IPS-18c (cell line): ENCODE data around the gene FBXL19.
"Not testable (repeated sequence)": the region's sequence is repeated elsewhere in the genome, so short reads cannot be mapped to it uniquely, and the experiment has no call there.

Source experiments
- H3K4me3 ChIP-seq: 2 replicates; pipeline ENCODE4 v1.7.0; 2013; ENCODE audit warnings: low read depth, mild to moderate bottlenecking, low read length, moderate library complexity; ENCODE audit not compliant: insufficient read depth
- H3K9me3 ChIP-seq: one replicate; pipeline ENCODE4 v1.6.1; 2013; ENCODE audit warnings: mild to moderate bottlenecking, low read length, moderate library complexity; ENCODE audit not compliant: control insufficient read depth, insufficient read depth

The FBXL19 gene, protein sequence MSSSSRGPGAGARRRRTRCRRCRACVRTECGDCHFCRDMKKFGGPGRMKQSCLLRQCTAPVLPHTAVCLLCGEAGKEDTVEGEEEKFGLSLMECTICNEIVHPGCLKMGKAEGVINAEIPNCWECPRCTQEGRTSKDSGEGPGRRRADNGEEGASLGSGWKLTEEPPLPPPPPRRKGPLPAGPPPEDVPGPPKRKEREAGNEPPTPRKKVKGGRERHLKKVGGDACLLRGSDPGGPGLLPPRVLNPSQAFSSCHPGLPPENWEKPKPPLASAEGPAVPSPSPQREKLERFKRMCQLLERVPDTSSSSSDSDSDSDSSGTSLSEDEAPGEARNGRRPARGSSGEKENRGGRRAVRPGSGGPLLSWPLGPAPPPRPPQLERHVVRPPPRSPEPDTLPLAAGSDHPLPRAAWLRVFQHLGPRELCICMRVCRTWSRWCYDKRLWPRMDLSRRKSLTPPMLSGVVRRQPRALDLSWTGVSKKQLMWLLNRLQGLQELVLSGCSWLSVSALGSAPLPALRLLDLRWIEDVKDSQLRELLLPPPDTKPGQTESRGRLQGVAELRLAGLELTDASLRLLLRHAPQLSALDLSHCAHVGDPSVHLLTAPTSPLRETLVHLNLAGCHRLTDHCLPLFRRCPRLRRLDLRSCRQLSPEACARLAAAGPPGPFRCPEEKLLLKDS

DNA sequence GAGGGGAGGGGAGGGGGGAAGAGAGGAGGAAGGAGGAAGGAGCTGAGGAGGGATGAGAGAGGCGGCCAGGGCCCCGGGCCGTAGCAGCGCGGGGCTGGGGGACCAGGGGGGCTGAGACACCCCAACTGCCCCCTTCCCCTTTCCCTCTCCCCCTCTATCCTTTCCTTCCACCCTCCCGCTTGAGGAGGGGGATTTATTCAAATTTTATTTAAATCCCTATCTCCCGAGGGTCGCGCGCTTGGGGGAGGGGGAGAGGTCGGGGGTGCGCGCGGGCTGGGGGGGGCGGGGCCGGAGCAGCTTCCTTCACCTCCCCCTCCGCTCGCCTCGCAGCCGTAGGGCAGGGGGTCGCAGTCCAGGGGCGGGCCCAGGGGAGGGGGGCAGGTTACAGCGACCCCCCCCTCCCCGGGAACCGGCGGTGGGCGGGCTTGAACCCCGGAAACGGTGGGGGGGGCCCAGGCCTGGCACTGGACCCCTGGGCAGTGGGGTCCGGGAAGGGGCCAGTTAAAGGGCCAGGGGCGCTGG, at the start of gene FBXL19:
FBXL19 (plus strand) TSS at position 19 of the 522 bp plus-strand sequence. CDS start 2,183 bp downstream, outside the sequence.
- peaks cover 3% of the 10 kb centered on the region for H3K9me3 ChIP-seq

DNA sequence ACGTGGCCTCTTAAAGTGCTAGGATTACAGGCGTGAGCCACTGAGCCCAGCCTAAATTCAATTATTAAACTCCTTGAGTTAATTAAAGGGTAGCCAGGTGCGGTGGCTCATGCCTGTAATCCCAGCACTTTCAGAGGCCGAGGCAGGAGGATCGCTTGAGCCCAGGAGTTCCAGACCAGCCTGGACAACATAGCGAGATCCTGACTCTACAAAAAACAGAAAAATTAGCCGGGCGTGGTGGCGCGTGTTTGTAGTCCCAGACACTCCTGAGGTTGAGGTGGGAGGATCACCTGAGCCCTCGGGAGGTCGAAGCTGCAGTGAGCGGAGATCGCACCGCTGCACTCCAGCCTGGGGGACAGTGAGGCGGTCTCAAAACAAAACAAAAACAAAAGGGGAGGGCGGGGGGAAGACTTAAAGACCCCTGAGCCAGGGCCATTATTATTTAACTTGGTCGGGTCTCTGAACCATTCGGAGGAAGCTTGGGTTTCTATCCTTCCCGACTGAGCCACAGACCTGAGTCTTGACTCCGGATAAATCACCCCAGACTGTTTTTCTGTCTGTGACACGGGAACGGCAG, 49.0 kb upstream of the FBXL19 start:
- Histone ChIP-seq H3K9me3 (no peaks in the 10 kb centered on the region), H3K4me3 (peak overlapping the region; percentile 86)

More for the DNA sequence above, at the start of gene FBXL19:
- H3K4me3 ChIP-seq, result peak within 1 kb of the TSS; percentile 90

DNA sequence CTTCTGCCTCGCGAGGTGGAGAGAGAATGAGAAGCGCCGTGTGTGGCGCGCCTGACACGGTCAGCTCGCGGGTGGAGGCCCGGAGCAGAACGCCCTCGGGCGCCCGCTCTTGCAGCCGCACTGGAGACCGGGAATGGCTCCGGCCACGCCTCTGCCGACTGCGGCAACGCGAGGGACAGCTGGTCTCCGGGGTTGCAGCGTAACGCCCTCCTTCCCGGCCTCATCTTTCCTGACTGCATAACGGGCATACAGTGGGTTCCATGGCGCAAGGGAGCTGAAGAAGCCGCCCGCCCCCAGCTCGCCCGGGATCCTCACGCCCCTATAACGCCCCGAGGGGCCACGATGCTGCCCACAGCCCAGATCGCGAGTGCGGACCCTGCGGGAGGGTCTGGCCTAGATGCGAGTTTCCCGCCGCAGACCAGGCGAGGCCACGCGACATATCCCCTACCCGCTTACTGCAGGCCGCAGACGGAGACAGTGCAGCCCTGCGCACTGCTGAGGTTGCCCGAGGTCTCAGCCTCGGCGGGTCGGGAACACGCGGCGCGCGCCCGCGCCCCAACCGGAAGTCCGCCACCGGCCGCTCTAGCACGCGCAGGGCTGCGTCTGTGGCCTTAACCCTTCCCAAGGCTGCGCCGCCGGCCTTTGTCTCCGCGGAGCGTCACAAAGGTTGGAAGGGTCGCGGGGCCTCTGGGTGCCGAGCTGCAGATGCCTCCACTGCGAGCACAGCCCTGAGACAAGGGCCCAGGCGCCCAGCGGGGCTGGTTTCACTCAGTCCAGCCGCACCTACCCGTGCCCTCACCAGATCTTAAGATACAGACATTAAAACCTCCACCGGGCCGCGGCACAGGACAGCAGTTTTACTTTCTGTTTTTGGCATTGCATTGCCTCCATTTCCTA, 48.3 kb upstream of the FBXL19 start:
- no peaks in the 10 kb centered on the region for H3K9me3 ChIP-seq
- peak overlapping the region; percentile 86 for H3K4me3 ChIP-seq

DNA sequence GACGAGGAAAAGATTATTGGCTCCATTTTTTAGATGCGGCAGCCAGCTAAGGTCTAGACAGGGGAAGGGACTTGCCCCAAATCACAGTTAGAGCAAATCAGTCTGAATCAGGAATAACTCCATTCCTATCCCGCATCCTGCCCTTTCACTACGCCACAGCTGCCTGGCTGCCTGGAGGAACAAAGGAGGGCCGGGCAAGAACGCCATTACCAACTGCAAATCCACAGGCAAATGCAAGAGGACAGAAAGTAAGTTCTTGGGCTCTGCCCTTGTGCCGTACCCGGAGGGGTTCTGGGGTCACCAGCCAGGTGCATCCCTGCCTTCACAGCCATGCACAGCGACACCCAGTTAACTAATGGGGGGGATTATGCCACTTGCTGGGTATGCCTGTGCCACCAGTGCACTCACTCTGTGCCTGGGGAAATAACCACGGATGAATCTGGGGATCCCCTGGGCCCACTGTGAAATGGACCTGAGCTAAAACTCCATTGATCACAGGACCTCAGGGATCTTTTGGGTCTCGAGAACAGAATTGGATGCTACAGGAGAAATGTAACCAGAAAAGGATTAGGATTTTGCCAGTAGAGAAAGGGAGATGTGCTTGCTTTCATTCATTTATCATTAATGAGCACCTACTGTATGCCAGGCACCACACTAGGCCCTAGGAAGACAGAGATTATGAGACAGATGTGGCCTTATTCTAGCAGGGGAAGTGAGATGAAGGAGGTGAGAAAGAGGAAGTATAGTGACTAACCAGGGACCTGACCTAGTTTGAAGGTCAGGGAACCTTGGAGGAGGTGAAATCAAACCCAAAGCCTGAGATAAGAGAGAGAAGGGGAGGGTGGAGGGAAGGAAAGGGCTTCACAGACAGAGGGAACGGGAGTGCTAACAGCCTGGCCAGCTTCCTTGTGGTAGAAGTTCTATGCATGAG, 47.2 kb upstream of the FBXL19 start:
- H3K4me3 ChIP-seq, result peak overlapping the region; percentile 86
- no peaks in the 10 kb centered on the region for H3K9me3 ChIP-seq

DNA sequence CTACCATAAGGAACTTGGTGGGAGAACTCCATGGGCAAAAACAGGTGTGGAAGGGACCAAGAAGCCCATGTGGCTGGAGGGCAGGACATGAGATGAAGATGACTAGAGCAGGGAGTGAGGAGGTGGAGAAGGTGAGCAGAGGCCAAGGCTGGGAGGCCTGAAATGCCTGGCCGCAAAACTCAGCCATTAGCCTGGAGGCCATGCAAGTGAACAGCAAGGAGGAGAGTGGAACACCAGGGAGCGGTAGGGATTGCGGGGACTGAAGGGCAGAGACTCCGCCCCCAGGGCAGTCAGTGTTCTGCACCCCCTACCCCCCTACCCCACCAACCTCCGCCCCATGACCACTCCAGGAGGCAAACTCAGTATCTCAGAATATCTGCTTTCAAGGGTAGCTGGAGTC, 46.5 kb upstream of the FBXL19 start:
- no peaks in the 10 kb centered on the region for H3K9me3 ChIP-seq
- peak overlapping the region; percentile 86 for H3K4me3 ChIP-seq

DNA sequence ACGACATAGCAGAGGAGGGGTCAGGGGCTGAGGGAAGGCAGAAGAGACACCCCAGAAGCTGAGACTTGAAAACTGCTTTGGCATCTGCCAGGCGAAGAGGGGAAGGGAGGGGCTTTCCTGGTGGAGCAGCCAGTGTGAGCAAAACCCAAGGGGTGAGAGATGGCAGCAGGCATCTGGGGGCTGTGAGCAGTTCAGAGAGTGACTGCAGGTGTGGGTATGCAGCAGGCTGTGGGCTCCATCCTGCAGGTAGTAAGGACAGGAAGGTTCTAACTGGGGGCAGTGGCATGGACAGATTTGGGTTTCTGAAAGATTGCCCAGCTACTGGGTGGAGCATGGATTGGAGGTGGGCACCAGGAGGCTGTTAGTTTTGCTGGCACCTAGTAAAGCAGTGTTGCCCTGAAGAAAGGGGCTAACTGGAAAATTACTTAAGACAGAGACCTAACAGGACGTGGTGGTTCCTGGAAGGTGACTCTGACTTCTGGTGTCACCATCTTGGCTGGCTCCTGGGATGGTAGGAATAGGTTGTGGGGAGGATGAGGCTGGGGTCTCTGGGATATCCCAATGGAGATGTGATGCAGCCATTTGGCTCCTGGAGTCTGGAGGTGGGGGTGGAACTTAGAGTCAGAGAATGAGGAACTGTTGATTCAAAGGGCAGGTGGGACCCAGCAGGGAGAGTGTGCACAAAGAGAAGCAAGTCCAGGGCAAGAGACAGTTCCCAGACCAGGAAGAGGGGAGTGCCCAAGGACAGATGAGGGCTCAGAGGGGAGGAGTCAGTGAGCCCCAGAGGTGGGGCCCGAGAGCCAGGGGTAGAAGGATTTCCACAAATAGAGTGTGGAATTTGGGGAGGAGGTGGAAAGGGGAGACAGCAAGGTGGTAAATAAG, 40.7 kb upstream of the FBXL19 start:
- Histone ChIP-seq H3K4me3 (no peak overlapping the region), H3K9me3 (no peaks in the 10 kb centered on the region)

DNA sequence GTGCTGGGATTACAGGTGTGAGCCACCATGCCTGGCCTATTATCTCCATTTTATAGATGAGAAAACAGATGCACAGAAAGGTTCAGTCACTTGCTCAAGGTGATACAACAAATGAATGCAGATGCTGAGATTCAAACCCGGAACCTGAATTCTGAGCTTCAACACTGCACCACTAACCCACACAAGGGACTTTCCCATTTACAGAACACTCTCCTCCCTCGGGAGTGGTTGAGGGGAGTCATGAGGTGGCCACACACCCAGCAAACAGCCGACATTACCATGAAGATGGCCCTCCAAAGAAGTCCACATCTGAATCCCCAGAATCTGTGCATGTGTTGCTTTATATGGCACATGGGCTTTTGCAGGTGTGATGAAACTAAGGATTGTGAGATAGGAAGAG, 38.6 kb upstream of the FBXL19 start:
- no peaks in the 10 kb centered on the region for H3K9me3 ChIP-seq
- no peak overlapping the region for H3K4me3 ChIP-seq

DNA sequence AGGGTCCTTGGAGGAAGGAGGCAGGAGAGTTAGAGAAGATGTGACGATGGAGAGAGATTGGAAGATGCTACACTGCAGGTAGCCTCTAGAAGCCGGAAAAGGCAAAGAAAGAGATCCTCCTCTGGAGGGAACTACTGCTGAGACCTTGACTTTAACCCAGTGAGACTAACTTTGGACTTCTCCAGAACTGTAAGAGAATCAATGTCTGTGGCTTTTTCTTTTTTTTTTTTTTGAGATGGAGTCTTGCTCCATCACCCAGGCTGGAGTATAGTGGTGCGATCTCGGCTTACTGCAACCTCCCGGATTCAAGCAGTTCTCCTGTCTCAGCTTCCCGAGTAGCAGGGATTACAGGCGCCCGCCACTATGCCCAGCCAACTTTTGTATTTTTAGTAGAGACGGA, 38.2 kb upstream of the FBXL19 start:
- Histone ChIP-seq H3K4me3 (no peak overlapping the region), H3K9me3 (no peaks in the 10 kb centered on the region)

DNA sequence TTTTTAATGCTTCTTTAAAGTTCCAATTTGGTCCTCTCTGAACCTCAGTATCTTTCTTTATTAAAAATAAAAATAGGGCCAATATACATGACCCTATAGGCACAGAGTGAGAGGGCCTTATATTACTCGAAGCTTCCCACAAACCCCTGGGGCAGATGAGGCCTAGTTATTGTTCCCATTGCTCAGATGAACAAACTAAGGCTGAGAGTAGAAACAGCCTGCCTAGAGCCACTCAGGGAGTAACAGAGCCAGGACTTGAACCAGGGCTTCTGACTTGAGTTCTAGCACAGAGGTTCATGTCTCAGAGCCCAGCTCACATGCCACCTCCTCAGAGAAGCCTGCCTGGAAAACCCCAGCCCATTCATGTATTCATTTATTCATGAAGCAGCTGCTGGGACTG, 37.2 kb upstream of the FBXL19 start:
- no peak overlapping the region for H3K4me3 ChIP-seq
- no peaks in the 10 kb centered on the region for H3K9me3 ChIP-seq

DNA sequence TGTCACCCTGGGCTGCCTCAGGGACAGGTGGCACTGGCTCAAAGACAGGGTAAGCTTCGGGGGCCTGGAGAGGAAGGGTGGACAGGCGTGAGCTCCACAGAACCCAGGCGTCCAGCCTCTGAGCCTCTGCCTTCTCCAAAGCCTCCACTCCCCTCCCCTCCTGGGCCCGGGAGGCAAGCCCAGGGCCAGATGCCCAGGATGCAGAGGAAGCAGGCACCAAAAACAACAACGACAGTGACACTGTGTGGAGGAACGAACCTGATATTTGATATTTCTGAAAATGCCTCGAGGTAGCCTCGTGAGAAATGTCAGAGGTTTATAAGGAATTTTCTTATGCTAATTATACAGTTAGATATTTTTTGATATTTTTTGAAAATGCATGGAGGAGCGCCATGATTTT, 35.4 kb upstream of the FBXL19 start:
- no peaks in the 10 kb centered on the region for H3K9me3 ChIP-seq
- no peak overlapping the region for H3K4me3 ChIP-seq

DNA sequence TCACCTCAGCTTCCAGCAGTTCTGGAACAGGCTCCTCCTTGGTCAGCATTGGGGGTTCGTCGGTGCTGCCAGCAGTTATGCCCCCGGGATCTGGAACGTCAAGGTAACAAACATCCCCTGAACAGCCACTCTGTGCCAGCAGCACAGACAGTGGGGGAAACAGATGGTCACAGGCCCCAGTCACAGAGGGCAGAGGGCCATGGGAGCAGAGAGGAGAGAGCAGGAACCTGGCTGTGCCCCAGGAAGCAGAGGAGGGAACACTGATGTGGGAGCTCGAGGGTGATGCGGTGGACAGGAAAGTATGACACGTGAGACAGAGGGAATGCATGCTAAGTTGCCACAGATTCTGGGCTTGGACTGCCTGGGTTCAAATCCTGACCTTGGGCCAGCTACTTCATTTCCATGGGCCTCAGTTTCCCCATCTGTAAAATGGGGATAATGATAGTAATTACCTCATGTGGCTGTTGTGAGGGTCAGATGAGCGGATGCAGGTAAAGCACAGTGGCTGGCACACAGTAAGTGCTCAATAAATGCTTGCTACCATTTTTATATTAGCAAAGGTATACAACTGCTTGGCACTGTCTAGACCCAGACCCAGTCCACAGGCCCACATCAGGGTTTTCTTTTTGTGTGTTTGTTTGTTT, 34.4 kb upstream of the FBXL19 start:
- H3K9me3 ChIP-seq, result no peaks in the 10 kb centered on the region
- no peak overlapping the region for H3K4me3 ChIP-seq

DNA sequence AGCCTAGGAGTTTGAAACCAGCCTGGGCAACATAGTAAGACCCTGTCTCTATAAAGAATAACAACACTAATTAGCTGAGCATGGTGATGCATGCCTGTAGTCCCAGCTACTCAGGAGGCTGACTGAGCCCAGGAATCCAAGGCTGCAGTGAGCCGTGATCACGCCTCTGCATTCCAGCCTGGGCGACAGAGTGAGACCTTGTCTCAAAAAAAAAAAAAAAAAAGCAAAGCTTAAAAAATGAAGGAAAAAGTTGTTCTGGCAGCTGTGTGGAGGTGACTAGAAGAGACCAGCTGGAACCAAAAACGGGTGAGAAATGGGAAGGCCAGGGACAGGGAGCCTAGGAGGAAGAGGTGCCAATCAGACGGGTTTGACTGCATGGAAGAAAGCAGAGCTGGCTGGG, 33.7 kb upstream of the FBXL19 start:
- H3K4me3 ChIP-seq, result no peak overlapping the region

DNA sequence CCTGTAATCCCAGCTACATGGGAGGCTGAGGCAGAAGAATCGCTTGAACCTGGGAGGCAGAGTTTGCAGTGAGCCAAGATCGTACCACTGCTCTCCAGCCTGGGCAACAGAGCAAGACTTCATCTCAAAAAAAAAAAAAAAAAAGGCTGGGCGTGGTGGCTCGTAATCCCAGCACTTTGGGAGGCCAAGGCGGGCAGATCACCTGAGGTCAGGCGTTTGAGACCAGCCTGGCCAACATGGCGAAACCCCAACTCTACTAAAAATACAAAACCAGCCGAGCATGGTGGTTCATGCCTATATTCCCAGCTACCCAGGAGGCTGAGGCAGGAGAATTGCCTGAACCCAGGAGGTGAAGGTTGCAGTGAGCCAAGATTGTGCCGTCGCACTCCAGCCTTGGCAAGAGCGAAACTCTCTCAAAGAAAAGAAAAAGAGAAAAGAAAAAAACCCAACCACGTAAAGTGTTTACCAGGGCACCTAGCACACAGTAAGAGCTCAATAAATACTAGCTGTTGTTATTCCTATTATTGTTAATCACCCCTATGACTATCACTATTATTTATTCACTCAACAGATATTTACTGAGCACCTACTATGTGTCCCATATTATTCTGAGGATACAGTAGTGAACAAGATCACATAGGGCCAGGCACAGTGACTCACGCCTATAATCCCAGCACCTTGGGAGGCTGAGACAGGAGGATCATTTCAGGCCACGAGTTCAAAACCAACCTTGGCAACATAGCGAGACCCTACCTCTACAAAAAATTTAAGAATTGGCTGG, 32.1 kb upstream of the FBXL19 start:
- H3K4me3 ChIP-seq, H3K9me3 ChIP-seq: not testable (repeated sequence)

More for the DNA sequence above, 33.7 kb upstream of the FBXL19 start:
- H3K9me3 ChIP-seq, result no peaks in the 10 kb centered on the region

DNA sequence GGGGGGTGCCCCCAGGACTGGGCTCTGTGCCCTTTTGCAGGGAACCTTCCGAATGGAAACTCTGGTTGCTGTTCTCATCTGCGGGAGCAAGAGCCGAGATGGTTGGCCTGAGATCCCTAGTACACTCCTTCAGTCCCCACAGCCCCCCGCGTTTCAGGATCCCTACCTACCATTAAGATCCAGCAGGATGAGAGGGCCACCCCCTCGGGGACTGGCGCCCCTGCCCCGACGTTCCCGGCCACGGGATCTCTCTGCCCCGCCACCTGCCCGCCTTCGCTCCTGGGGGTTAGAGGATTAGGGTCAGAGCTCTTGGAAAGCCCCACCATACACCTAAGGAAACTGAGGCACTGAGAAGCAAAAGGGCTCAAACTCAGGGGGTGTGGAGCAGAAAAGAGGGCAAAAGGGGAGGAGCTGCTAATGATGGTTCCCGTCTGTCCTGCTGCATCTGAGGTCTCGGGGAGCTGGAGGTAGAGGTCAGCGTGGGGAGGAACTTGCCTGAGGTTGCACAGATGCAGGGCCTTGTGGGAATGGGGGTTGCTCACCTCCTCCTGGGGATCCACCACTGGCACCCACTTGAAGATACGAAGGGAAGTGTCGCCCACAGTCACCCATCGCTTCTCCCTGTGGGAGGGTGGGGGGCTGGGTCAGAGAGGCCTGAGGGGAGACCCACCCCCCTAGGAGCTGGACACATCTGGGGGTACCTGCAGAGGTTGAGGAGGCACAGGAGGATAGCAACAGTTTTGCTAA, 30.5 kb upstream of the FBXL19 start:
- no peaks in the 10 kb centered on the region for H3K9me3 ChIP-seq
- peak overlapping the region; percentile 87; the same call in 1 of the 2 replicates for H3K4me3 ChIP-seq
